Peyer's patch (tissue), 4 donors: ENCODE measurements around the gene SAMD4B. TPM values are rescaled to one million over a fixed set of nuclear protein-coding genes. Genes with fewer than 3 reads are reported as not detected.

ENCODE experiments used
- DNase-seq, 3 donors: peaks; one replicate each; pipeline ENCODE4 v3.0.0-alpha.2; 2017 to 2019
- H3K27ac ChIP-seq, 4 donors: fragments of 200-600 bp; sonication (generic); one replicate each; pipeline ENCODE4 v1.5.1; 2016 to 2019
- H3K27me3 ChIP-seq, 2 donors: fragments of 200-600 bp; sonication (generic); one replicate each; pipeline ENCODE4 v1.5.1; 2019
- H3K36me3 ChIP-seq, 3 donors: fragments of 200-600 bp; sonication (generic); one replicate each; pipeline ENCODE4 v1.5.1; 2016 to 2019
- H3K4me1 ChIP-seq, 4 donors: fragments of 200-600 bp; sonication (generic); one replicate each; pipeline ENCODE4 v1.5.1; 2016 to 2019
- H3K4me3 ChIP-seq, 4 donors: fragments of 200-600 bp; sonication (generic); 1 replicate in 3 of 4; 2 replicates in 1 of 4; pipeline ENCODE4 v1.5.1; 2016 to 2019; ENCODE audit warnings: mild to moderate bottlenecking in 1 of 4
- H3K9me3 ChIP-seq, 4 donors: fragments of 200-600 bp; sonication (generic); one replicate each; pipeline ENCODE4 v1.5.1; 2016 to 2019; ENCODE audit warnings: mild to moderate bottlenecking in 1 of 4
- CTCF ChIP-seq, 6 experiments: fragments of 450-650 bp in 4 of 6; fragments of 200-600 bp in 2 of 6; sonication (generic) in 1 of 6; IDR thresholded peaks; one replicate each; pipeline ENCODE4 v1.5.1; 2017 to 2019; ENCODE audit warnings: antibody characterized with exemption in 6 of 6, mild to moderate bottlenecking in 3 of 6, moderate library complexity in 1 of 6
- POLR2A ChIP-seq, 2 donors: fragments of 450-650 bp; IDR thresholded peaks; one replicate each; pipeline ENCODE4 v1.5.1; 2017; ENCODE audit warnings: antibody characterized with exemption in 2 of 2, mild to moderate bottlenecking in 2 of 2, moderate library complexity in 2 of 2
- total RNA-seq, 4 donors: library from RNA; depleted of rRNA; stranded (reverse); fragments of >200 nt; gene quantifications; one replicate each; pipeline ENCODE4 v1.1.0, GENCODE V29; 2016

The SAMD4B gene
- total RNA-seq, 4 donors from 2014 or later, result 69.0 to 126 (median 91.8) TPM

GRCh38 chr19:39400061-39400460 lies 57.8 kb downstream of the SAMD4B start:
- H3K27me3 ChIP-seq, result no peaks in the 10 kb centered on the region
- H3K4me1 ChIP-seq, result peaks cover 20 to 62% (median 52%) of the 10 kb centered on the region in 4 donors
- H3K4me3 ChIP-seq, result no peak overlapping the region
- TF ChIP-seq CTCF (IDR thresholded peaks at IDR 0.05) (no peak), POLR2A (IDR thresholded peaks at IDR 0.05) (no peak)
- no peaks in the 10 kb centered on the region for H3K9me3 ChIP-seq
- H3K36me3 ChIP-seq, result peaks cover 0 to 12% (median 0%) of the 10 kb centered on the region in 3 donors
- peak in 1 of 3 donors; percentile 43 for DNase-seq
- peak overlapping the region; percentile 98 to 100 (median 100) for H3K27ac ChIP-seq

GRCh38 chr19:39401070-39401548 lies 58.9 kb downstream of the SAMD4B start:
- no peak for DNase-seq
- peak overlapping the region in 2 of 4 donors; percentile 12 to 41 for H3K4me3 ChIP-seq
- peak overlapping the region; percentile 98 to 100 (median 100) for H3K27ac ChIP-seq
- peaks cover 20 to 73% (median 61%) of the 10 kb centered on the region in 4 donors for H3K4me1 ChIP-seq
- H3K9me3 ChIP-seq, result no peaks in the 10 kb centered on the region
- TF ChIP-seq CTCF (IDR thresholded peaks at IDR 0.05) (no peak), POLR2A (IDR thresholded peaks at IDR 0.05) (no peak)
- H3K36me3 ChIP-seq, result peaks cover 0 to 8% (median 0%) of the 10 kb centered on the region in 3 donors
- no peaks in the 10 kb centered on the region for H3K27me3 ChIP-seq

GRCh38 chr19:39401549-39402345 lies 59.5 kb downstream of the SAMD4B start:
- DNase-seq, result peak; percentile 89 to 97 (median 95)
- Histone ChIP-seq H3K4me3 (peak overlapping the region in 3 of 4 donors; percentile 56 to 78 (median 58)), H3K9me3 (no peaks in the 10 kb centered on the region), H3K27ac (peak overlapping the region; percentile 98 to 100 (median 100)), H3K36me3 (peaks cover 0 to 5% (median 0%) of the 10 kb centered on the region in 3 donors), H3K27me3 (no peaks in the 10 kb centered on the region), H3K4me1 (peaks cover 20 to 74% (median 61%) of the 10 kb centered on the region in 4 donors)
- TF ChIP-seq CTCF (IDR thresholded peaks at IDR 0.05), result peak in 3 of 6 experiments; percentile 29 to 38 (median 37)
- TF ChIP-seq POLR2A (IDR thresholded peaks at IDR 0.05), result peak; percentile 94 to 97

GRCh38 chr19:39402346-39403300 lies 60.4 kb downstream of the SAMD4B start:
- DNase-seq, result peak; percentile 93 to 97 (median 96)
- Histone ChIP-seq H3K9me3 (no peaks in the 10 kb centered on the region), H3K4me1 (peaks cover 17 to 67% (median 56%) of the 10 kb centered on the region in 4 donors), H3K27me3 (no peaks in the 10 kb centered on the region), H3K4me3 (peak overlapping the region; percentile 49 to 78 (median 57)), H3K36me3 (peaks cover 0 to 6% (median under 1%) of the 10 kb centered on the region in 3 donors), H3K27ac (peak overlapping the region; percentile 98 to 100 (median 100))
- peak in 1 of 2 donors; percentile 53 for TF ChIP-seq POLR2A (IDR thresholded peaks at IDR 0.05)
- TF ChIP-seq CTCF (IDR thresholded peaks at IDR 0.05), result no peak
